MCF 10A (cell line): ENCODE data around the gene VASN. TPM values are rescaled to one million over a fixed set of nuclear protein-coding genes. Genes with fewer than 3 reads are reported as not detected.

Experiments used
- BruUV-seq: library from RNA; stranded (reverse); fragments of 400-500 nt; replicated peaks from 2 replicates; lab custom pipeline; 2021; lab: Mats Ljungman, UMichigan
- CTCF ChIA-PET: fragments of 300-600 bp; sonication (Branson Sonifier 250); formaldehyde crosslinking; extraction: SDS; loops from one replicate; lab custom pipeline; 2021; ENCODE audit warnings: antibody characterized with exemption, inconsistent platforms; lab: Yijun Ruan, JAX
- POLR2A ChIA-PET: fragments of 300-600, 350-650 bp; sonication (Branson Sonifier 250); formaldehyde crosslinking; extraction: SDS; loops from one replicate; lab custom pipeline; 2020; ENCODE audit warnings: antibody characterized with exemption, inconsistent platforms; lab: Yijun Ruan, JAX
- DNase-seq: peaks from one replicate; pipeline ENCODE4 v3.0.0-alpha.2; 2018; ENCODE audit not compliant: unreplicated experiment
- H3K27ac Mint-ChIP-seq: one replicate; pipeline ENCODE4 v1.8.0; 2022; ENCODE audit warnings: mild to moderate bottlenecking, low read depth, mixed read lengths; ENCODE audit not compliant: unreplicated experiment
- H3K27me3 Mint-ChIP-seq: one replicate; pipeline ENCODE4 v1.8.0; 2022; ENCODE audit warnings: mixed read lengths; ENCODE audit not compliant: insufficient read depth, unreplicated experiment
- H3K36me3 Mint-ChIP-seq: one replicate; pipeline ENCODE4 v1.8.0; 2022; ENCODE audit warnings: mild to moderate bottlenecking, moderate library complexity, mixed read lengths; ENCODE audit not compliant: insufficient read depth, unreplicated experiment
- H3K4me1 Mint-ChIP-seq: one replicate; pipeline ENCODE4 v1.8.0; 2022; ENCODE audit warnings: mixed read lengths; ENCODE audit not compliant: insufficient read depth, unreplicated experiment
- H3K4me3 Mint-ChIP-seq: one replicate; pipeline ENCODE4 v1.8.0; 2022; ENCODE audit warnings: mild to moderate bottlenecking, moderate library complexity, mixed read lengths; ENCODE audit not compliant: unreplicated experiment
- H3K9me3 Mint-ChIP-seq: one replicate; pipeline ENCODE4 v1.8.0; 2022; ENCODE audit warnings: mixed read lengths; ENCODE audit not compliant: unreplicated experiment
- intact Hi-C: fragments of 100-400 bp; cut with micrococcal nuclease; formaldehyde crosslinking; loops from 2 replicates; pipeline ENCODE4 v1.14.1; 2022
- total RNA-seq: library from RNA; stranded (reverse); gene quantifications from 2 replicates; pipeline ENCODE4 v1.2.3, GENCODE V29; 2022
- TF ChIP-seq, protein P1 (sequence below): fragments of 200-600 bp; IDR thresholded peaks from one replicate; pipeline ENCODE4 v1.8.0; 2022; ENCODE audit warnings: antibody characterized with exemption, mild to moderate bottlenecking; ENCODE audit not compliant: unreplicated experiment

VASN gene
- total RNA-seq, 1 experiment from 2014 or later = 4.0 TPM

DNA sequence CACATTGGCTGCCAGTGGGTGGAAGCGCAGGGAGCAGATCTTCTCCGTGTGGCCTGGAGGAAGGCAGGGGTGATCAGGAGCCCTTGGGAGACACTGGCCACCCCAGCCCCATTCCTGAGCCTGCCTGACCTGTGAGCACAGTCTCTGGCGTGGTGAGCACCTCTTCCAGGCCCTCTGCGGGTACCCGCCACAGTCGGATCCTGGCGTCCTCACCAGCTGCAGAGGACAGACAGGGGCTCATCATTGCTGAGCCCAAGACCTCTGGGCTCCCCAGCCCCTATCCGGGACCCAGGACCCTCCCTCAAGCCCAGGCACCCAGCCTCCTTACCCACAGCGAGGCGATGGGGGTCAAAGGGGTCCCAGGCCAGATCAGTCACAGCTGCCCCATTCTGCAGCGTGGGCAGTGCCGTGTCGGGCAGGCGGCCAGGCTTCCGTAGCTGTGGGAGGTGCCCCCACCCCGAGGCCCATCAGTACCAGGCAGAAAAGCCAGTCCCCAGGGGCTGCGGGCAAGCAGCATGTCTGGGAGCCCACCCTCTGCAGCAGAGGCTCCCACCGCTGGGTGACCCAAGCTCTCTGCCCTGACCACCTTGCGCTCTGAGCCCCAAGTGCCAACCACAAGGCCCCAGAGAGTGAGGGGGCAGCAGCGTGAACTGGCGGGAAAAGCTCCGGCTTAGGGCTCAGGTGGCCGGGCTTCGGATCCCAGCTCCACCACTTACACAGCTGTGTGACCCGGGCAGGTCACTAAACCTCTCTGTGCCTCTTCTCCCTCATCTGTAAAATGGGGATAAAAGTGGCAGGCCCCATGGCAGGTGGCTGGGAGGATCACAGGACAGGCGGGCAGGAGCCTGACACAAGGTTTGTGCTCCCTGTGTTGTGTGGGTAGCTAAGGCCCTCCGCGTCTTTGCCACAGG lies 10.4 kb upstream of the VASN start:
- no peak overlapping the region for H3K27ac Mint-ChIP-seq
- TF ChIP-seq, protein P1, sequence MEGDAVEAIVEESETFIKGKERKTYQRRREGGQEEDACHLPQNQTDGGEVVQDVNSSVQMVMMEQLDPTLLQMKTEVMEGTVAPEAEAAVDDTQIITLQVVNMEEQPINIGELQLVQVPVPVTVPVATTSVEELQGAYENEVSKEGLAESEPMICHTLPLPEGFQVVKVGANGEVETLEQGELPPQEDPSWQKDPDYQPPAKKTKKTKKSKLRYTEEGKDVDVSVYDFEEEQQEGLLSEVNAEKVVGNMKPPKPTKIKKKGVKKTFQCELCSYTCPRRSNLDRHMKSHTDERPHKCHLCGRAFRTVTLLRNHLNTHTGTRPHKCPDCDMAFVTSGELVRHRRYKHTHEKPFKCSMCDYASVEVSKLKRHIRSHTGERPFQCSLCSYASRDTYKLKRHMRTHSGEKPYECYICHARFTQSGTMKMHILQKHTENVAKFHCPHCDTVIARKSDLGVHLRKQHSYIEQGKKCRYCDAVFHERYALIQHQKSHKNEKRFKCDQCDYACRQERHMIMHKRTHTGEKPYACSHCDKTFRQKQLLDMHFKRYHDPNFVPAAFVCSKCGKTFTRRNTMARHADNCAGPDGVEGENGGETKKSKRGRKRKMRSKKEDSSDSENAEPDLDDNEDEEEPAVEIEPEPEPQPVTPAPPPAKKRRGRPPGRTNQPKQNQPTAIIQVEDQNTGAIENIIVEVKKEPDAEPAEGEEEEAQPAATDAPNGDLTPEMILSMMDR = no peak
- peaks cover 16% of the 10 kb centered on the region for H3K36me3 Mint-ChIP-seq
- ChIA-PET POLR2A (no interaction called here), CTCF (interaction anchor here (0.7 to 14.1 kb wide), 4 partner anchors 17 to 732 kb away, joined by 3 to 263 read pairs (median 4); no protein-coding TSS in a partner anchor)
- intact Hi-C loops = no loop called here
- no peak overlapping the region for H3K4me3 Mint-ChIP-seq
- H3K9me3 Mint-ChIP-seq = no peaks in the 10 kb centered on the region
- no peaks in the 10 kb centered on the region for H3K4me1 Mint-ChIP-seq
- no peaks in the 10 kb centered on the region for H3K27me3 Mint-ChIP-seq
- no peak for DNase-seq
- BruUV-seq = no TSS peak

DNA sequence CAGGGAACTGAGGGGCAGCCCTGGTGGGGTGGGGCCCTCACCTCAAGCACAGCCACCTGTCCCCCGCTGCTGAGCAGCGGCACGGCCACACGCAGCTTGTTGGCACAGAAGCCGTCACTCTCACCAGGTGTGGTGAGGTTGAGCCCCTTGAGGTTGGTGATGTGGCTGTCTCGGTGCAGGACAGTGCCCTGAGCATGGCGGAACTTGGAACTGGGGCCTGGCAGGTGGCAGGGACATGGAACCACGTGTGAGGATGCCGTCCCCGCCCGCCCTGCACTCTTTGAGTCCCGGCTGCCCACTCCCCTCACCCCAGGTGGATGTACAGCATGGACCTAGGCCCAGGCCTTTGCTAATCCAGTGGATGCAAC lies 9.7 kb upstream of the VASN start:
- Mint-ChIP-seq H3K4me3 (no peak overlapping the region), H3K27ac (no peak overlapping the region), H3K9me3 (no peaks in the 10 kb centered on the region), H3K36me3 (peaks cover 16% of the 10 kb centered on the region), H3K27me3 (no peaks in the 10 kb centered on the region), H3K4me1 (no peaks in the 10 kb centered on the region)
- intact Hi-C loops = no loop called here
- no TSS peak for BruUV-seq
- TF ChIP-seq, protein P1 = no peak
- ChIA-PET POLR2A (no interaction called here), CTCF (interaction anchor here (1.1 to 14.1 kb wide), 2 partner anchors 17 to 39 kb away, joined by 4 to 263 read pairs; no protein-coding TSS in a partner anchor)
- no peak for DNase-seq

DNA sequence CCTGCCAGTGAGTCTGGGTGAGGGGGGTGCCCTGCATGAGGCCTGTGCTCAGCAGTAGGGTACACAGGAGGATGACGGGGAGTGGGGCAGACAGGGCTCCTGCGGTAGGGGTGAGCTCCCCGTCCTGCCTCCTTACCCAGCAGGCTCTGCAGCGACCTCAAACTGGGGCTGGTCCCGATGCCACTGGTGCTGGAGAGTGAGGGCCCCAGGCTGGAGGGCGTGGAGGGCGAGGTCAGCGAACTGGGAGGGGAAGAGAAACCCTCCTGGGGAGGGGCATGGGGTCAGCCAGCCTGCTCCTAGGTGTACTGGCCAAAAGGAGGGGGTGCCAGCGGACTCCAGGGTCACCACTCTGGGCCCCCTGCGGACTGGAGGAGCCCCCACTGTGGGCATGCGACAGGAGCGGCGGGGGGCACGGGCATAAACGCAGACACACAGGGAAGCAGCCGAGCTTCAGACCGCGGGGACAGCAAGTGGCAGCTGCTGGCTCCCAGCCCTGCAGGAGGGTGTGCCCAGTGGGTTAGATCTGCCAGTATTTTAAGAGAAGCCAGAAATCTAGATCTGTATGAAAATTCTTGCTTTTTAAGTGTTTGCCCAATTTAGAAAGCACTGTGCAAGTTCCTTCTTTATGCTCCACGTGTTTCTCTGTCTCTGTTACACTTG lies 9.0 kb upstream of the VASN start:
- Mint-ChIP-seq H3K4me3 (no peak overlapping the region), H3K27me3 (no peaks in the 10 kb centered on the region), H3K27ac (no peak overlapping the region), H3K9me3 (no peaks in the 10 kb centered on the region), H3K36me3 (peaks cover 16% of the 10 kb centered on the region), H3K4me1 (no peaks in the 10 kb centered on the region)
- ChIA-PET CTCF (interaction anchor here (14.1 kb wide), 1 partner anchor 39 kb away, joined by 263 read pairs; no protein-coding TSS in a partner anchor), POLR2A (no interaction called here)
- DNase-seq = no peak
- TF ChIP-seq, protein P1 = no peak
- intact Hi-C loops = no loop called here
- BruUV-seq = no TSS peak
